SK-N-MC (cell line): ENCODE data around the gene RCCD1.

Experiments
- EZH2 ChIP-seq: fragments of 200-600 bp; sonication (generic); IDR thresholded peaks from one replicate; pipeline ENCODE4 v1.6.1; 2017; ENCODE audit warnings: antibody characterized with exemption
- POLR2AphosphoS5 ChIP-seq: IDR thresholded peaks from 2 replicates; pipeline ENCODE4 v1.6.1; 2012; ENCODE audit warnings: mild to moderate bottlenecking, low read depth, low read length, borderline replicate concordance

GRCh38 chr15:90910441-90911301 is 44.0 kb upstream of the RCCD1 start:
- TF ChIP-seq EZH2, result no peak
- no peak for TF ChIP-seq POLR2AphosphoS5
